GM10266 (cell line): ENCODE measurements around the gene MSH3.

Experiments
- DNase-seq: peaks from one replicate; pipeline ENCODE4 v3.0.0; 2012; ENCODE audit errors: extremely low spot score
- CTCF ChIP-seq: IDR thresholded peaks from 2 replicates; pipeline ENCODE4 v1.5.1; 2012; ENCODE audit warnings: mild to moderate bottlenecking, low read depth; ENCODE audit not compliant: control insufficient read depth, insufficient read depth; ENCODE audit errors: missing control alignments

MSH3 gene

GRCh38 chr5:80863708-80864107 lies 209.3 kb downstream of the MSH3 start:
- TF ChIP-seq CTCF, result no peak

GRCh38 chr5:80864109-80864508 lies 209.7 kb downstream of the MSH3 start:
- no peak for TF ChIP-seq CTCF
- DNase-seq, result no peak

More at GRCh38 chr5:80863708-80864107, 209.3 kb downstream of the MSH3 start:
- DNase-seq, result no peak

DNA sequence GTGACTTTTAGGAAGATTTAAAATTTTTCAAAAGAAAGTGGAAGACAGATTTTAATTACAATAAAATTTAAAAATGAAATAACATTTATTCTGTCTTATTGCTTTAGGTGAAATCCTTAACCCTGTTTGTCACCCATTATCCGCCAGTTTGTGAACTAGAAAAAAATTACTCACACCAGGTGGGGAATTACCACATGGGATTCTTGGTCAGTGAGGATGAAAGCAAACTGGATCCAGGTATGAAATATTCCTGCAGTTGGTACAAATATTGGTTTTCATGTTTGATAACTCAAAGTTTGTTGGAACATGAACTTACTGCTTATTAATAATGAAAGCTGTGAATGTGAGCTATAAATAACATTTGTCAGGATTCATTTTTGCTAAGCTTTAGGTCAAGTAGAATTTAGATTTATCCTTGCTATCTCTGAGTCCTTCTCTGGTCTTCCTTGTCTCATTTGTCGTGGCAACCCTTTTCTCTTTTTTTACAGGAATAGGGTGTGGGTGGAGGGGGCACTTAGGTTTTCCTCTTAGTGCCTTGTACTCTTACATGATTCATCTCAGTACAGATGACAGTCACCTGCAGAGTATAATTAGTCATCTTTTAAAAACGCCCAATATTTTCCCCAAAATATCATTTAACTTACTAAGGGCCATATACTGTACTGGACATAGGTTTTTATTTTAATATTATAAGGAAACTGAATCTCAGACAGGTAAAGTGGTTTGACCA lies 210.4 kb downstream of the MSH3 start:
- DNase-seq, result no peak
- no peak for TF ChIP-seq CTCF

DNA sequence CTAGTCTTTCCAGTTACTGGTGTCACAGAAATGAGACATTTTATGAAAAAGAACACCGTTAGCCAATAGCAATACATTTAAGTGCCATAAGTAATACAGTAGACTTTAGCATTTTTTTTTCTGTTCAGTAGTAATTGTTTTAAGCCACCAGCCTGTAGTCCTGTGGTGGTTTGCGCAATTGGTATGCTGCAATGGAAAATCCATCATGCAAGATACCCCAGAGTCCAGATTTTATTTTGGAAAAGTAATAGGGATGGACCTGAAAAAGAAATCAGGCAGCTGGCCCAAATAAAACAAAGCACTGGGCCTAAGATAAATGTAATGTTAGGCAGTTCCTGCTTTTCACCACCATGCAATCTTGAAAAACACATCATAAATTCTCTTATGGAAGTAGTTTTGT lies 211.1 kb downstream of the MSH3 start:
- DNase-seq, result no peak
- no peak for TF ChIP-seq CTCF

- no peak for TF ChIP-seq CTCF
- DNase-seq, result no peak
Measured at GRCh38 chr5:80866371-80866770, 211.9 kb downstream of the MSH3 start.

GRCh38 chr5:80867233-80867632 lies 212.8 kb downstream of the MSH3 start:
- no peak for TF ChIP-seq CTCF
- DNase-seq, result no peak

- TF ChIP-seq CTCF, result no peak
Measured at GRCh38 chr5:80870442-80870841, 216.0 kb downstream of the MSH3 start.

More at GRCh38 chr5:80870442-80870841, 216.0 kb downstream of the MSH3 start:
- DNase-seq, result no peak
